Activated CD8-positive, alpha-beta T cell treated with anti-CD3 and anti-CD28 coated beads for 36 hours (primary cell): Measurements from ENCODE around the gene KCNMA1. TPM values are rescaled to one million over a fixed set of nuclear protein-coding genes. Genes with fewer than 3 reads are reported as not detected.

Experiments used
- ATAC-seq: fragments of 200-7000 bp; cut with Tn5 transposase; one replicate; pipeline ENCODE4 v1.10.0; 2021; ENCODE audit warnings: mild to moderate bottlenecking, moderate library complexity
- CTCF ChIA-PET: fragments of 350-600 bp; sonication (Branson Sonifier 250); formaldehyde crosslinking; loops from one replicate; lab custom pipeline; 2021; ENCODE audit warnings: antibody characterized with exemption; lab: Charles Lee
- POLR2A ChIA-PET: fragments of 350-600 bp; sonication (Branson Sonifier 250); formaldehyde crosslinking; loops from one replicate; lab custom pipeline; 2021; ENCODE audit warnings: antibody characterized with exemption; lab: Charles Lee
- DNase-seq: peaks from one replicate; pipeline ENCODE4 v3.0.0-alpha.2; 2020
- H3K27ac Mint-ChIP-seq: one replicate; pipeline ENCODE4 v1.8.0; 2021; ENCODE audit warnings: mild to moderate bottlenecking, mixed read lengths
- H3K27me3 Mint-ChIP-seq: one replicate; pipeline ENCODE4 v1.8.0; 2021; ENCODE audit warnings: mixed read lengths
- H3K36me3 Mint-ChIP-seq: one replicate; pipeline ENCODE4 v1.8.0; 2021; ENCODE audit warnings: low read depth, mixed read lengths
- H3K4me1 Mint-ChIP-seq: one replicate; pipeline ENCODE4 v1.8.0; 2021; ENCODE audit warnings: low read depth, mixed read lengths
- H3K4me3 Mint-ChIP-seq: one replicate; pipeline ENCODE4 v1.8.0; 2021; ENCODE audit warnings: mild to moderate bottlenecking, moderate library complexity, mixed read lengths
- H3K9me3 Mint-ChIP-seq: one replicate; pipeline ENCODE4 v1.8.0; 2021; ENCODE audit warnings: mixed read lengths
- CTCF ChIP-seq: fragments of 200-600 bp; IDR thresholded peaks from one replicate; pipeline ENCODE4 v1.8.0; 2022; ENCODE audit warnings: antibody characterized with exemption, mild to moderate bottlenecking
- intact Hi-C: fragments of 100-400 bp; cut with micrococcal nuclease; formaldehyde crosslinking; loops from one replicate; pipeline ENCODE4 v1.10.0; 2022
- total RNA-seq, 2 experiments: library from RNA; stranded (reverse); gene quantifications; one replicate each; pipeline ENCODE4 v1.2.3, GENCODE V29; 2021

KCNMA1 gene
- total RNA-seq, 2 experiments from 2014 or later, result 0.18 TPM; not detected in 1

DNA sequence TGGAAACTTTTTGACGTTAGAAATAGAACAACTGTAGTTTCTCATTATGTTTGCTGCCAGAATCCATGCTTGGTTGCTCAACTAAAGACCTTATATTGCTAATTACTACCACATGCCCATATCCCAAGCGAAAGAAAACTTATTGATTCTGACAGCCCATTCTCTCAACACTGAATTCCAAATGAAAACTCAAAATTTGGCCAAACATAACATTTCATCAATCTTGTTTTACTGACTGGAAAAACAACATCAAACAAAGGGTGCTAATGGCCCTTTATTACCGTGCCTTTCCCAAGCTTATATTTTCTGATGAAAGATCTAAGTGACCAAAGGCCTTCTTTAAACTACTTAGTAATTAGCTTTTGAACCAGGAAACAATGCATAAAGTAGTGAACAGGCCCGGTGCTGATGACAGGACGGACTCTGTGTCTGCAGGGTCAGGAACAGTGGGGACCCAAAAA is 531.8 kb downstream of the KCNMA1 start:
- POLR2A ChIA-PET, result no interaction called here

GRCh38 chr10:77104459-77104980 is 533.1 kb downstream of the KCNMA1 start:
- H3K4me3 Mint-ChIP-seq, result no peak overlapping the region
- no peaks in the 10 kb centered on the region for H3K9me3 Mint-ChIP-seq
- no peaks in the 10 kb centered on the region for H3K36me3 Mint-ChIP-seq
- ChIA-PET POLR2A (no interaction called here), CTCF (no interaction called here)
- no peak overlapping the region for H3K27ac Mint-ChIP-seq
- no peaks in the 10 kb centered on the region for H3K27me3 Mint-ChIP-seq
- DNase-seq (no peak), ATAC-seq (no peak)
- TF ChIP-seq CTCF, result no peak
- intact Hi-C loops, result no loop called here
- peaks cover 2% of the 10 kb centered on the region for H3K4me1 Mint-ChIP-seq

More for the DNA sequence above, 531.8 kb downstream of the KCNMA1 start:
- Mint-ChIP-seq H3K27ac (no peak overlapping the region), H3K36me3 (no peaks in the 10 kb centered on the region), H3K4me3 (no peak overlapping the region), H3K9me3 (no peaks in the 10 kb centered on the region), H3K27me3 (no peaks in the 10 kb centered on the region), H3K4me1 (peaks cover 2% of the 10 kb centered on the region)
- CTCF ChIA-PET, result no interaction called here
- no peak for DNase-seq
- no peak for TF ChIP-seq CTCF
- intact Hi-C loops, result no loop called here
- no peak for ATAC-seq

DNA sequence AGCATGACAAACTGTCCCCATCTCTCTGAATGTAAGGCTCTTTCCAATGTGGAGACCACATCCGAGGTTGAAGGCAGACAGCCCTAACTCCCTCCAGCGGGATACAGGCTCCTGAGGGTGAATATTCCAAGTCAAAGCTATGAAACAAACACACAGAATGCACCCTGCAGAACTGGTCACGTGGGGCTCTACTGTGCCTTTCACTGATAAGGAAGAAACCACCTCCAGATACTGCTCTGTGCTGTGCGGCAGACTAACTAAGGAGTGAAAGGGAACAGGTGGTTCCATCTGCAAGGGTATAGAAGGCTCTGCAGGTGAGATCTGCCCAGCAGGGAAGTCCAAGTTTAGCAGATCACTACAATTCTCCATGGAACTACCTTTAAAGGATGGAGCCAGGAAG is 534.4 kb downstream of the KCNMA1 start:
- CTCF ChIA-PET, result no interaction called here
- no peaks in the 10 kb centered on the region for H3K9me3 Mint-ChIP-seq

DNA sequence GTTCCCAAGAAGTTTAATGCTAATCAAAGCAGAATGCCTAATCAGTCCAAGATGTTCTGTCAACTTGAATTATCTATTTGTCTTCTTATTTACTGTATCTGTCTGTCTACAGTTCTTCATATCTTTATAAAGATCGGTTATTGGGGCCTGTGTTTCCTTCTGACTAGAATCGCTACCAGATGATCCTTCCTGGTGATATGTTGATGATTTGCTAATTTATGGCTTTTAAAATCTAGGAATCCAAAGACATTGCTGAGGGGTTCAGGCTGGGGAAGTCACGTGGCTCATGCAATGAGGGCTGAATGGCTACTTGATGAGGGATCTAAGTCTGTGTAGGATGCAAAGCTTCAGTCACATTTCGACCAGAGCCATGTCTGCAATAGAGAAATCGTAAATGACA is 536.3 kb downstream of the KCNMA1 start:
- Mint-ChIP-seq H3K4me1 (no peaks in the 10 kb centered on the region), H3K4me3 (no peak overlapping the region), H3K27me3 (no peaks in the 10 kb centered on the region), H3K9me3 (no peaks in the 10 kb centered on the region), H3K27ac (no peak overlapping the region), H3K36me3 (no peaks in the 10 kb centered on the region)
- DNase-seq, result no peak
- ChIA-PET POLR2A (no interaction called here), CTCF (no interaction called here)
- intact Hi-C loops, result no loop called here
- no peak for TF ChIP-seq CTCF
- no peak for ATAC-seq

More for the DNA sequence above, 534.4 kb downstream of the KCNMA1 start:
- no peak overlapping the region for H3K27ac Mint-ChIP-seq
- no peaks in the 10 kb centered on the region for H3K27me3 Mint-ChIP-seq
- POLR2A ChIA-PET, result no interaction called here
- ATAC-seq (no peak), DNase-seq (no peak)
- H3K4me1 Mint-ChIP-seq, result peaks cover 1% of the 10 kb centered on the region
- intact Hi-C loops, result no loop called here
- H3K4me3 Mint-ChIP-seq, result no peak overlapping the region
- no peaks in the 10 kb centered on the region for H3K36me3 Mint-ChIP-seq
- no peak for TF ChIP-seq CTCF

GRCh38 chr10:77099136-77099535 is 538.5 kb downstream of the KCNMA1 start:
- Mint-ChIP-seq H3K4me3 (no peak overlapping the region), H3K27me3 (peaks cover 2% of the 10 kb centered on the region), H3K4me1 (no peaks in the 10 kb centered on the region), H3K9me3 (no peaks in the 10 kb centered on the region), H3K36me3 (no peaks in the 10 kb centered on the region), H3K27ac (no peak overlapping the region)
- no peak for DNase-seq
- TF ChIP-seq CTCF, result no peak
- POLR2A ChIA-PET, result no interaction called here
- ATAC-seq, result no peak
- intact Hi-C loops, result no loop called here
- CTCF ChIA-PET, result interaction anchor here (0.9 kb wide), 1 partner anchor 114 kb away, joined by 3 read pairs; no protein-coding TSS in a partner anchor
